Activated CD4-positive, alpha-beta T cell treated with anti-CD3 and anti-CD28 coated beads, Interleukin-2, amount 50 U/mL, for 48 hours (primary cell): ENCODE data around the gene IMMP2L.
"Not testable (repeated sequence)": the region's sequence is repeated elsewhere in the genome, so short reads cannot be mapped to it uniquely, and the experiment has no call there.

Experiments
- DNase-seq, 2 experiments: peaks; one replicate each; pipeline ENCODE4 v3.0.0-alpha.2; 2020

Gene IMMP2L

GRCh38 chr7:111323670-111324069 is 238.6 kb downstream of the IMMP2L start:
- DNase-seq: not testable (repeated sequence)

GRCh38 chr7:111320133-111320532 is 242.2 kb downstream of the IMMP2L start:
- DNase-seq: no peak

GRCh38 chr7:111312966-111313365 is 249.3 kb downstream of the IMMP2L start:
- no peak for DNase-seq

- no peak for DNase-seq
Measured at GRCh38 chr7:111308691-111309090, 253.6 kb downstream of the IMMP2L start.

GRCh38 chr7:111301891-111302290 is 260.4 kb downstream of the IMMP2L start:
- no peak for DNase-seq

GRCh38 chr7:111294494-111294893 is 267.8 kb downstream of the IMMP2L start:
- DNase-seq: no peak

- no peak for DNase-seq
Measured at GRCh38 chr7:111292026-111292470, 270.2 kb downstream of the IMMP2L start.

- no peak for DNase-seq
Measured at GRCh38 chr7:111290982-111291381, 271.3 kb downstream of the IMMP2L start.

GRCh38 chr7:111290419-111290818 is 271.9 kb downstream of the IMMP2L start:
- no peak for DNase-seq

GRCh38 chr7:111288441-111288840 is 273.9 kb downstream of the IMMP2L start:
- not testable (repeated sequence) for DNase-seq

GRCh38 chr7:111282626-111283025 is 279.7 kb downstream of the IMMP2L start:
- DNase-seq: no peak

- no peak for DNase-seq
Measured at GRCh38 chr7:111274857-111275256, 287.4 kb downstream of the IMMP2L start.

GRCh38 chr7:111272092-111272491 is 290.2 kb downstream of the IMMP2L start:
- no peak for DNase-seq

- DNase-seq: not testable (repeated sequence)
Measured at GRCh38 chr7:111270794-111271193, 291.5 kb downstream of the IMMP2L start.

- DNase-seq: no peak
Measured at GRCh38 chr7:111268941-111269340, 293.4 kb downstream of the IMMP2L start.

GRCh38 chr7:111266613-111267012 is 295.7 kb downstream of the IMMP2L start:
- DNase-seq: no peak

GRCh38 chr7:111265394-111265793 is 296.9 kb downstream of the IMMP2L start:
- no peak for DNase-seq

GRCh38 chr7:111264981-111265380 is 297.3 kb downstream of the IMMP2L start:
- DNase-seq: no peak

GRCh38 chr7:111264111-111264868 is 298.0 kb downstream of the IMMP2L start:
- DNase-seq: no peak

- no peak for DNase-seq
Measured at GRCh38 chr7:111262293-111263116, 299.8 kb downstream of the IMMP2L start.

- no peak for DNase-seq
Measured at GRCh38 chr7:111261496-111261895, 300.8 kb downstream of the IMMP2L start.

GRCh38 chr7:111259991-111260390 is 302.3 kb downstream of the IMMP2L start:
- DNase-seq: no peak

GRCh38 chr7:111256391-111256790 is 305.9 kb downstream of the IMMP2L start:
- DNase-seq: no peak

- no peak for DNase-seq
Measured at GRCh38 chr7:111255576-111255975, 306.7 kb downstream of the IMMP2L start.
